Tibial nerve (tissue), 4 donors: Measurements from ENCODE around the gene ILF2. TPM values are rescaled to one million over a fixed set of nuclear protein-coding genes. Genes with fewer than 3 reads are reported as not detected.

ENCODE experiments used
- DNase-seq, 2 donors: peaks; one replicate each; pipeline ENCODE4 v3.0.0-alpha.2; 2019; ENCODE audit warnings: low spot score in 2 of 2
- H3K27ac ChIP-seq, 4 donors: fragments of 200-600 bp; sonication (generic) in 3 of 4; one replicate each; pipeline ENCODE4 v1.5.1; 2017 to 2019; ENCODE audit warnings: mild to moderate bottlenecking in 1 of 4
- H3K27me3 ChIP-seq, 2 donors: fragments of 200-600 bp; sonication (generic) in 1 of 2; one replicate each; pipeline versions ENCODE4 v1.5.1 to v1.6.0; 2017 to 2019
- H3K36me3 ChIP-seq, 3 donors: fragments of 200-600 bp; sonication (generic); one replicate each; pipeline ENCODE4 v1.5.1; 2018 to 2019
- H3K4me1 ChIP-seq, 4 donors: fragments of 200-600 bp; sonication (generic) in 3 of 4; one replicate each; pipeline ENCODE4 v1.5.1; 2017 to 2019
- H3K4me3 ChIP-seq, 4 donors: fragments of 200-600 bp; sonication (generic) in 3 of 4; one replicate each; pipeline ENCODE4 v1.5.1; 2017 to 2019; ENCODE audit warnings: mild to moderate bottlenecking in 1 of 4, moderate library complexity in 1 of 4
- H3K9me3 ChIP-seq, 4 donors: fragments of 200-600 bp; sonication (generic) in 3 of 4; one replicate each; pipeline ENCODE4 v1.5.1; 2017 to 2019
- EP300 ChIP-seq, 2 donors: sonication (generic); formaldehyde crosslinking; IDR thresholded peaks; one replicate each; pipeline ENCODE4 v1.6.1; 2017; ENCODE audit warnings: antibody characterized with exemption in 2 of 2, mild to moderate bottlenecking in 1 of 2
- POLR2A ChIP-seq, 2 donors: fragments of 450-650 bp; IDR thresholded peaks; one replicate each; pipeline ENCODE4 v1.6.1; 2017; ENCODE audit warnings: antibody characterized with exemption in 2 of 2, mild to moderate bottlenecking in 2 of 2, moderate library complexity in 2 of 2
- WGBS, 2 donors: methylation state at CpG; one replicate each; pipeline ENCODE4 v1.1.5; 2018; 5-methylcytosine and 5-hydroxymethylcytosine counted together
- total RNA-seq, 4 donors: library from RNA; depleted of rRNA; stranded (reverse); fragments of >200 nt; gene quantifications; one replicate each; pipeline ENCODE4 v1.1.0, GENCODE V29; 2016
- TF ChIP-seq, protein P1 (sequence below), 5 experiments: fragments of 200-600 bp in 3 of 5; fragments of 450-650 bp in 2 of 5; sonication (generic) in 3 of 5; IDR thresholded peaks; one replicate each; pipeline ENCODE4 v1.5.1; 2016 to 2019; ENCODE audit warnings: antibody characterized with exemption in 5 of 5, mild to moderate bottlenecking in 3 of 5, moderate library complexity in 2 of 5

The ILF2 gene
- total RNA-seq, 4 donors from 2014 or later: 62.8 to 102 (median 76.7) TPM

- Histone ChIP-seq H3K36me3 (peaks cover 0 to 38% (median 12%) of the 10 kb centered on the region in 3 donors), H3K27ac (peak within 1 kb of the TSS; percentile 98 to 100 (median 99)), H3K4me1 (peaks cover 0 to 59% (median 27%) of the 10 kb centered on the region in 4 donors), H3K27me3 (no peaks in the 10 kb centered on the region), H3K9me3 (no peaks in the 10 kb centered on the region), H3K4me3 (peak within 1 kb of the TSS; percentile 81 to 97 (median 88))
- TF ChIP-seq, protein P1, sequence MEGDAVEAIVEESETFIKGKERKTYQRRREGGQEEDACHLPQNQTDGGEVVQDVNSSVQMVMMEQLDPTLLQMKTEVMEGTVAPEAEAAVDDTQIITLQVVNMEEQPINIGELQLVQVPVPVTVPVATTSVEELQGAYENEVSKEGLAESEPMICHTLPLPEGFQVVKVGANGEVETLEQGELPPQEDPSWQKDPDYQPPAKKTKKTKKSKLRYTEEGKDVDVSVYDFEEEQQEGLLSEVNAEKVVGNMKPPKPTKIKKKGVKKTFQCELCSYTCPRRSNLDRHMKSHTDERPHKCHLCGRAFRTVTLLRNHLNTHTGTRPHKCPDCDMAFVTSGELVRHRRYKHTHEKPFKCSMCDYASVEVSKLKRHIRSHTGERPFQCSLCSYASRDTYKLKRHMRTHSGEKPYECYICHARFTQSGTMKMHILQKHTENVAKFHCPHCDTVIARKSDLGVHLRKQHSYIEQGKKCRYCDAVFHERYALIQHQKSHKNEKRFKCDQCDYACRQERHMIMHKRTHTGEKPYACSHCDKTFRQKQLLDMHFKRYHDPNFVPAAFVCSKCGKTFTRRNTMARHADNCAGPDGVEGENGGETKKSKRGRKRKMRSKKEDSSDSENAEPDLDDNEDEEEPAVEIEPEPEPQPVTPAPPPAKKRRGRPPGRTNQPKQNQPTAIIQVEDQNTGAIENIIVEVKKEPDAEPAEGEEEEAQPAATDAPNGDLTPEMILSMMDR (IDR thresholded peaks at IDR 0.05): peak in 1 of 5 experiments; percentile 54
- TF ChIP-seq POLR2A (IDR thresholded peaks at IDR 0.05) (peak; percentile 76 to 94), EP300 (IDR thresholded peaks at IDR 0.05) (peak; percentile 95 to 97)
- DNase-seq: peak; percentile 98 to 99
- 1% methylated on average over 40 to 45 of the region's 65 CpGs for WGBS, 2 donors
Observed at GRCh38 chr1:153633754-153634665, 36.8 kb downstream of the ILF2 start, which contains the start of gene CHTOP. Gene CHTOP, plus strand, starts transcription at chr1:153634066. Its CDS starts 2,523 bp downstream, at chr1:153636589.

DNA sequence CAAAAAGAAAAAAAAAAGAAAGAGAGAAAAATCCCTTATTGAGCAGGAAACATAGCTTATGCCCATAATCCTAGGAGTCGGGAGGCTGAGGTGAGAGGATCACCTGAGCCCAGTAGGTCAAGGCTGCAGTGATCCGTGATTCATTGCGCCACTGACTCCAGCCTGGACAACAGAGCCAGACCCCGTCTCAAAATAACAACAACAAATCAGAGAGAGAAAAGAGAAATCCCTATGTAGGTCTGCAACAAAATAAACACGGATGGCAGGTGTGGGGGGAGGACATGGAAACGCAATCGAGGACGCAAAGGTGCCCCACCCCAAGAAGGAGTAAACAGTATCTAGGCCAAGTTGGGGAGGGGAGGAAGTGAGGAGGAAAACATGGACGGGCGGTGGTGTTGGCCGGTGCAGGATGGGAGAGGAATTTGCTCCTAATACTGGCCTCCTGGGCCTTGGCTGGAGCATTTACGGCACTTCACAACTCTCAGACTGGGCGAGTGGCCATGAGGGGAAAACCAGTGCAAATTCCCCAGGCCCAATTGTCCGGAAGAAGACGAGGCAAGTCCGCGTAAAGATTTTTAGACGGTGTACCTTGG is 37.5 kb downstream of the ILF2 start:
- H3K27ac ChIP-seq: peak overlapping the region; percentile 98 to 100 (median 99)

GRCh38 chr1:153631047-153632022 is 39.5 kb downstream of the ILF2 start:
- H3K36me3 ChIP-seq: peaks cover 0 to 11% (median 0%) of the 10 kb centered on the region in 3 donors
- no peak overlapping the region for H3K4me3 ChIP-seq
- no peaks in the 10 kb centered on the region for H3K27me3 ChIP-seq
- 75 to 78% methylated on average over 10 of the region's 10 CpGs for WGBS, 2 donors
- peak overlapping the region in 3 of 4 donors; percentile 2 to 90 (median 3) for H3K27ac ChIP-seq
- DNase-seq: no peak
- peaks cover 0 to 64% (median 32%) of the 10 kb centered on the region in 4 donors for H3K4me1 ChIP-seq
- no peaks in the 10 kb centered on the region for H3K9me3 ChIP-seq
- TF ChIP-seq EP300 (IDR thresholded peaks at IDR 0.05) (no peak), POLR2A (IDR thresholded peaks at IDR 0.05) (no peak)
- TF ChIP-seq, protein P1 (IDR thresholded peaks at IDR 0.05): no peak

More for the DNA sequence above, 37.5 kb downstream of the ILF2 start:
- Histone ChIP-seq H3K4me1 (peaks cover 0 to 65% (median 27%) of the 10 kb centered on the region in 4 donors), H3K4me3 (peak overlapping the region; percentile 29 to 97 (median 88)), H3K9me3 (no peaks in the 10 kb centered on the region), H3K27me3 (no peaks in the 10 kb centered on the region), H3K36me3 (peaks cover 0 to 31% (median 10%) of the 10 kb centered on the region in 3 donors)
- TF ChIP-seq, protein P1 (IDR thresholded peaks at IDR 0.05): no peak
- TF ChIP-seq EP300 (IDR thresholded peaks at IDR 0.05) (no peak), POLR2A (IDR thresholded peaks at IDR 0.05) (no peak)
- DNase-seq: no peak
- WGBS, 2 donors: 41% methylated on average over 18 of the region's 18 CpGs

DNA sequence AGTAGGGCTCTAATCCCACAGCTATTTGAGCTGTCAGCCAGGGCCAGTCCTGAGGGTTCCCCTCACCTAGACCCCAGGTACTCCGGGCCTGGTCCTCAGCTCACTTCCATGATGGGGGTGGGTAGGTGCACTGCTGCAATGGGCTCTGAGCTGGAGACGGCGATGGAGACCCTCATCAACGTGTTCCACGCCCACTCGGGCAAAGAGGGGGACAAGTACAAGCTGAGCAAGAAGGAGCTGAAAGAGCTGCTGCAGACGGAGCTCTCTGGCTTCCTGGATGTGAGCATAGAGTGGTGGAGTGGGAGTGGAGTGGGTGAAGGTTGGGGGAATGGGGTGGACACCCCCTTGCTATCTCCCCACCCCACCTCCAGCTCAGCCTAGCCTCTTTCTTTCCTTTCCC is 40.4 kb downstream of the ILF2 start:
- H3K4me1 ChIP-seq: peaks cover 0 to 64% (median 27%) of the 10 kb centered on the region in 4 donors
- H3K27ac ChIP-seq: peak overlapping the region in 2 of 4 donors; percentile 90 to 96
- DNase-seq: no peak
- 80 to 83% methylated on average over 6 to 7 of the region's 7 CpGs for WGBS, 2 donors
- H3K9me3 ChIP-seq: no peaks in the 10 kb centered on the region
- H3K36me3 ChIP-seq: peaks cover 0 to 2% (median 0%) of the 10 kb centered on the region in 3 donors
- TF ChIP-seq POLR2A (IDR thresholded peaks at IDR 0.05) (no peak), EP300 (IDR thresholded peaks at IDR 0.05) (no peak)
- TF ChIP-seq, protein P1 (IDR thresholded peaks at IDR 0.05): no peak
- no peaks in the 10 kb centered on the region for H3K27me3 ChIP-seq
- no peak overlapping the region for H3K4me3 ChIP-seq
